ENCODE measurements around the gene TSC2.

- TF ChIP-seq CTCF (IDR thresholded peaks at IDR 0.05) (peak; percentile 38), ZFX (IDR thresholded peaks at IDR 0.05; ENCODE audit: borderline replicate concordance) (no peak)
These were observed at the start of gene TSC2, which contains the start of gene NTHL1 for GRCh38 chr16:2047330-2048115.

Measured in 22Rv1 (cell line).